H1 (cell line): Measurements from ENCODE around the gene SOHLH1. TPM values are rescaled to one million over a fixed set of nuclear protein-coding genes. Genes with fewer than 3 reads are reported as not detected.

Source experiments
- CTCF ChIA-PET: fragments of 300-600 bp; sonication (Branson Sonifier 250); formaldehyde crosslinking; loops from one replicate; lab custom pipeline; 2021; ENCODE audit not compliant: partially characterized antibody; lab: Charles Lee
- POLR2A ChIA-PET: fragments of 300-600 bp; sonication (Branson Sonifier 250); formaldehyde crosslinking; loops from one replicate; lab custom pipeline; 2021; ENCODE audit warnings: inconsistent platforms; ENCODE audit not compliant: partially characterized antibody; lab: Charles Lee
- DNase-seq, 2 experiments: peaks; one replicate each; pipeline versions ENCODE4 v3.0.0 to v3.0.0-alpha.2; 2010 to 2022; ENCODE audit warnings: low spot score in 2 of 2, low read depth in 1 of 2, mixed read lengths in 1 of 2
- FAIRE-seq: peaks from 2 replicates; lab custom pipeline; 2011; peaks lifted over from hg19 to GRCh38; lab: Jason Lieb, UNC
- H2AFZ ChIP-seq: 2 replicates; pipeline ENCODE4 v1.8.1; 2012; ENCODE audit warnings: low read length, inconsistent platforms
- H2AK5ac ChIP-seq: 2 replicates; pipeline ENCODE4 v1.6.1; 2013; ENCODE audit warnings: low read depth, low read length
- H2BK120ac ChIP-seq: replicated peaks from 2 replicates; pipeline ENCODE3; 2013; ENCODE audit warnings: low read depth, low read length, inconsistent platforms
- H2BK12ac ChIP-seq: 2 replicates; pipeline ENCODE4 v1.6.1; 2013; ENCODE audit warnings: low read depth, low read length
- H2BK15ac ChIP-seq: 2 replicates; pipeline ENCODE4 v1.6.1; 2013; ENCODE audit warnings: low read length
- H2BK20ac ChIP-seq: 2 replicates; pipeline ENCODE4 v1.6.1; 2013; ENCODE audit warnings: low read length
- H2BK5ac ChIP-seq: 2 replicates; pipeline ENCODE4 v1.6.1; 2013; ENCODE audit warnings: low read depth, low read length
- H3K14ac ChIP-seq: 2 replicates; pipeline ENCODE4 v1.6.1; 2013; ENCODE audit warnings: inconsistent platforms; ENCODE audit not compliant: insufficient read length
- H3K18ac ChIP-seq: 2 replicates; pipeline ENCODE4 v1.6.1; 2013; ENCODE audit warnings: low read length; ENCODE audit errors: extremely low read depth
- H3K23ac ChIP-seq: 2 replicates; pipeline ENCODE4 v1.6.1; 2013; ENCODE audit warnings: inconsistent platforms; ENCODE audit not compliant: insufficient read length
- H3K23me2 ChIP-seq: 2 replicates; pipeline ENCODE4 v1.6.1; 2013; ENCODE audit warnings: low read depth, low read length
- H3K27ac ChIP-seq: 2 replicates; pipeline ENCODE4 v1.6.1; 2011; ENCODE audit warnings: low read depth, low read length, inconsistent platforms
- H3K27me3 ChIP-seq, 4 experiments: replicated peaks in 1 of 4; 1 replicate in 1 of 4; 2 replicates in 3 of 4; pipeline versions ENCODE4 v1.6.1 to v1.8.1; 2011 to 2013; ENCODE audit warnings: low read length in 3 of 4, mild to moderate bottlenecking in 3 of 4, inconsistent platforms in 2 of 4, mixed read lengths in 2 of 4, moderate library complexity in 1 of 4; ENCODE audit not compliant: control insufficient read depth in 3 of 4, insufficient read depth in 3 of 4; ENCODE audit errors: extremely low read depth in 1 of 4
- H3K36me3 ChIP-seq, 4 experiments: 2 replicates each; pipeline versions ENCODE4 v1.6.1 to v1.8.1; 2011 to 2013; ENCODE audit warnings: mild to moderate bottlenecking in 4 of 4, low read length in 3 of 4, moderate library complexity in 2 of 4, control low read depth in 1 of 4, inconsistent platforms in 1 of 4; ENCODE audit not compliant: insufficient read depth in 4 of 4, control insufficient read depth in 2 of 4
- H3K4ac ChIP-seq: replicated peaks from 2 replicates; pipeline ENCODE3; 2013; ENCODE audit warnings: low read length, low read depth, mixed read lengths, inconsistent platforms; ENCODE audit not compliant: insufficient read length
- H3K4me1 ChIP-seq, 4 experiments: replicated peaks in 1 of 4; 1 replicate in 1 of 4; 2 replicates in 3 of 4; pipeline versions ENCODE4 v1.6.1 to v1.8.1; 2011 to 2013; ENCODE audit warnings: low read length in 3 of 4, inconsistent platforms in 2 of 4, mixed read lengths in 1 of 4; ENCODE audit not compliant: insufficient read depth in 4 of 4, control insufficient read depth in 3 of 4
- H3K4me2 ChIP-seq, 2 experiments: 2 replicates each; pipeline versions ENCODE4 v1.6.1 to v1.8.1; 2011 to 2013; ENCODE audit warnings: low read depth in 2 of 2, low read length in 2 of 2, control low read depth in 1 of 2, inconsistent platforms in 1 of 2, mild to moderate bottlenecking in 1 of 2; ENCODE audit not compliant: insufficient read depth in 1 of 2
- H3K4me3 ChIP-seq, 4 experiments: fragments of 200-600, 300-600 bp in 1 of 4; sonication (generic), shearing (Covaris generic), sonication (Bioruptor Twin) in 1 of 4; 2 replicates each; pipeline versions ENCODE4 v1.5.1 to v1.8.1; 2011 to 2016; ENCODE audit warnings: low read length in 4 of 4, low read depth in 3 of 4, control low read depth in 2 of 4, inconsistent platforms in 2 of 4, mild to moderate bottlenecking in 2 of 4, mixed read lengths in 1 of 4, moderate library complexity in 1 of 4; ENCODE audit not compliant: insufficient read depth in 2 of 4; ENCODE audit errors: extremely low read depth in 1 of 4
- H3K56ac ChIP-seq: replicated peaks from 2 replicates; pipeline ENCODE3; 2013; ENCODE audit warnings: low read depth, mild to moderate bottlenecking, mixed read lengths, low read length, inconsistent platforms; ENCODE audit not compliant: insufficient read length
- H3K79me1 ChIP-seq: 2 replicates; pipeline ENCODE4 v1.6.1; 2013; ENCODE audit warnings: low read depth, low read length, control low read depth
- H3K79me2 ChIP-seq, 2 experiments: 2 replicates each; pipeline versions ENCODE4 v1.6.1 to v1.8.1; 2012 to 2013; ENCODE audit warnings: low read length in 2 of 2, mild to moderate bottlenecking in 2 of 2, inconsistent platforms in 1 of 2; ENCODE audit not compliant: insufficient read depth in 2 of 2, control insufficient read depth in 1 of 2
- H3K9ac ChIP-seq, 4 experiments: replicated peaks in 1 of 4; 1 replicate in 1 of 4; 2 replicates in 3 of 4; pipeline versions ENCODE4 v1.6.1 to v1.8.1; 2011 to 2013; ENCODE audit warnings: low read depth in 3 of 4, low read length in 3 of 4, control low read depth in 2 of 4, mild to moderate bottlenecking in 2 of 4, moderate library complexity in 2 of 4, inconsistent platforms in 1 of 4; ENCODE audit errors: extremely low read depth in 1 of 4
- H3K9me3 ChIP-seq, 2 experiments: 2 replicates each; pipeline versions ENCODE4 v1.6.1 to v1.8.1; 2012 to 2013; ENCODE audit warnings: mild to moderate bottlenecking in 2 of 2, moderate library complexity in 2 of 2, control low read depth in 1 of 2, inconsistent platforms in 1 of 2, low read depth in 1 of 2, low read length in 1 of 2, mixed read lengths in 1 of 2; ENCODE audit not compliant: insufficient read depth in 2 of 2
- H4K20me1 ChIP-seq, 2 experiments: replicated peaks in 1 of 2; 2 replicates each; pipeline versions ENCODE3 to v1.8.1; 2011 to 2013; ENCODE audit warnings: inconsistent platforms in 2 of 2, low read length in 2 of 2, mild to moderate bottlenecking in 1 of 2; ENCODE audit not compliant: insufficient read depth in 2 of 2, control insufficient read depth in 1 of 2
- H4K5ac ChIP-seq: 2 replicates; pipeline ENCODE4 v1.6.1; 2013; ENCODE audit warnings: low read length, low read depth, mixed read lengths, inconsistent platforms; ENCODE audit not compliant: insufficient read length
- H4K8ac ChIP-seq: 2 replicates; pipeline ENCODE4 v1.8.0; 2013; ENCODE audit warnings: mild to moderate bottlenecking, moderate library complexity, low read length, inconsistent platforms; ENCODE audit not compliant: insufficient read depth; ENCODE audit errors: extremely low read depth
- H4K91ac ChIP-seq: replicated peaks from 2 replicates; pipeline ENCODE3; 2013; ENCODE audit warnings: low read length, mixed read lengths, inconsistent platforms; ENCODE audit not compliant: insufficient read length
- BACH1 ChIP-seq: IDR thresholded peaks from 2 replicates; pipeline ENCODE4 v1.6.1; 2012; ENCODE audit warnings: low read length, improper control_type of control experiment
- KDM1A ChIP-seq: fragments of 200-600, 300-600 bp; sonication (generic); IDR thresholded peaks from 2 replicates; pipeline ENCODE4 v1.7.1; 2016; ENCODE audit warnings: mild to moderate bottlenecking, low read length, borderline replicate concordance
- MAX ChIP-seq: IDR thresholded peaks from 2 replicates; pipeline ENCODE4 v1.6.1; 2012; ENCODE audit warnings: inconsistent platforms
- WGBS, 2 experiments: shearing (Covaris generic) in 1 of 2; methylation state at CpG; one replicate each; pipeline versions ENCODE4 v1.1.6 to v1.1.7; 2013 to 2015; ENCODE audit warnings: low lambda C conversion rate in 2 of 2, mixed read lengths in 2 of 2, inconsistent platforms in 1 of 2, low coverage in 1 of 2, missing lambda C conversion rate in 1 of 2; ENCODE audit not compliant: insufficient replicate concordance in 2 of 2, insufficient coverage in 1 of 2, insufficient read length in 1 of 2; ENCODE audit errors: extremely low coverage in 1 of 2, missing lambda C conversion rate in 1 of 2; 5-methylcytosine and 5-hydroxymethylcytosine counted together
- polyA plus RNA-seq, 7 experiments: library from polyadenylated mRNA; depleted of rRNA in 3 of 7; stranded (reverse) in 5 of 7; unstranded in 2 of 7; fragments of >200 nt in 5 of 7; fragments of 200-250 nt in 2 of 7; gene quantifications; 1 replicate in 5 of 7; 2 replicates in 1 of 7; 4 replicates in 1 of 7; pipeline versions ENCODE4 v1.2.1 to v1.2.3, GENCODE V29; 2011 to 2013; ENCODE audit warnings: missing spikeins in 2 of 7, mixed read lengths in 2 of 7
- total RNA-seq: library from RNA; stranded (reverse); fragmentation: NEBNext Ultra II Directional; extraction: Animal tissue kit (Norgen Biotek cat#: 25700); gene quantifications from 2 replicates; pipeline ENCODE4 v1.2.1, GENCODE V29; 2021

SOHLH1 gene
- total and polyA plus RNA-seq, 2 of the 8 experiments (the other 6 are each of a cell fraction or from before 2014, with no cell fraction given): 0.11 TPM; not detected in 1

- Histone ChIP-seq H4K8ac (no peak overlapping the region), H2BK12ac (peak overlapping the region; percentile 39; the same call in 1 of the 2 replicates), H3K14ac (no peak overlapping the region), H2AK5ac (no peak overlapping the region), H3K4ac (peak overlapping the region; percentile 94), H3K23ac (no peak overlapping the region), H3K56ac (no peak overlapping the region), H4K20me1 (no peaks in the 10 kb centered on the region), H4K5ac (no peak overlapping the region), H2BK120ac (peak overlapping the region; percentile 96), H4K91ac (peak overlapping the region; percentile 73), H3K79me1 (no peaks in the 10 kb centered on the region), H3K79me2 (no peaks in the 10 kb centered on the region), H3K36me3 (no peaks in the 10 kb centered on the region), H2AFZ (no peak overlapping the region), H3K27me3 (no peaks in the 10 kb centered on the region; a peak in 1 of 7 replicates), H2BK20ac (peak overlapping the region; percentile 82; the same call in 1 of the 2 replicates), H3K9ac (no peak overlapping the region), H2BK5ac (peak overlapping the region; percentile 60; the same call in 1 of the 2 replicates), H3K9me3 (peaks cover 3 to 5% of the 10 kb centered on the region in 2 experiments; a peak in 1 of 4 replicates), H3K4me3 (no peak overlapping the region), H3K4me1 (peaks cover 0 to 13% (median 2%) of the 10 kb centered on the region in 4 experiments; a peak in 4 of 7 replicates), H3K23me2 (no peaks in the 10 kb centered on the region), H2BK15ac (peak overlapping the region; percentile 90; the same call in 1 of the 2 replicates), H3K27ac (no peak overlapping the region), H3K4me2 (0 out of 4 replicates have a peak overlapping the region, but pooled peaks of 1 of the 2 experiments have one; percentile 2), H3K18ac (peak overlapping the region; percentile 6; the same call in 1 of the 2 replicates)
- WGBS, 2 experiments: 68% methylated on average over 16 of the region's 16 CpGs; no CpG with 5 or more reads in 1 of the 2 experiments
- ChIA-PET POLR2A (interaction anchor here (0.8 to 1.4 kb wide), 2 partner anchors 8 to 71 kb away, joined by 4 to 6 read pairs; no protein-coding TSS in a partner anchor), CTCF (interaction anchor here (1.1 to 2.8 kb wide), 2 partner anchors 8 to 76 kb away, joined by 3 to 10 read pairs; no protein-coding TSS in a partner anchor)
- no peak for TF ChIP-seq BACH1
- TF ChIP-seq KDM1A: no peak
- TF ChIP-seq MAX: peak; percentile 12; the same call in 1 of the 2 replicates
- FAIRE-seq (no peak), DNase-seq (no peak)
Observed at GRCh38 chr9:135680056-135680455, 19.2 kb downstream of the SOHLH1 start.
